ENCODE results near the gene SEMA3B. TPM values are rescaled to one million over a fixed set of nuclear protein-coding genes. Genes with fewer than 3 reads are reported as not detected.

The SEMA3B gene
- polyA plus RNA-seq, 1 donor (not counting 4 experiments of a cell fraction or from before 2014, with no cell fraction given): 0.58 TPM

- Histone ChIP-seq H3K27me3 (ENCODE audit: control insufficient read depth, extremely low read depth, insufficient read depth, low read length) (no peaks in the 10 kb centered on the region), H3K4me1 (ENCODE audit: control insufficient read depth, extremely low read depth, insufficient read depth, low read length) (peaks cover 24% of the 10 kb centered on the region), H2AFZ (ENCODE audit: control insufficient read depth, low read length) (no peak overlapping the region), H3K4me3 (ENCODE audit: control insufficient read depth in 2 of 3, extremely low read depth in 1 of 3, insufficient read depth in 2 of 3, low read depth in 1 of 3, low read length in 3 of 3) (peak overlapping the region; percentile 76 to 97 (median 94)), H3K4me2 (ENCODE audit: control insufficient read depth, extremely low read depth, insufficient read depth, low read depth, low read length) (peak overlapping the region; percentile 94), H4K20me1 (ENCODE audit: control insufficient read depth, extremely low read depth, insufficient read depth, low read length) (no peaks in the 10 kb centered on the region), H3K9ac (ENCODE audit: control insufficient read depth, extremely low read depth, insufficient read depth, low read length) (peak overlapping the region; percentile 95), H3K27ac (ENCODE audit: control insufficient read depth, insufficient read depth, low read length) (peak overlapping the region; percentile 89), H3K36me3 (ENCODE audit: control insufficient read depth in 2 of 2, extremely low read depth in 1 of 2, insufficient read depth in 2 of 2, low read length in 2 of 2) (peaks cover 0 to 4% of the 10 kb centered on the region in 2 experiments), H3K9me3 (ENCODE audit: control insufficient read depth, low read depth, low read length) (no peaks in the 10 kb centered on the region), H3K9me1 (ENCODE audit: control insufficient read depth, extremely low read depth, insufficient read depth, low read length) (peaks cover 3% of the 10 kb centered on the region), H3K79me2 (ENCODE audit: control insufficient read depth, insufficient read depth, low read length) (peaks cover 7% of the 10 kb centered on the region)
- DNase-seq (ENCODE audit: low read depth, low spot score) (no peak), FAIRE-seq (no peak)
- dilution Hi-C loops (cut with MboI; ENCODE audit: extremely low pct_ligation_motif_present, low sequenced_read_pairs): no loop called here
- TF ChIP-seq CTCF (optimal IDR thresholded peaks at IDR 0.05 in 1 of 3, IDR thresholded peaks at IDR 0.05 in 1 of 3, conservative IDR thresholded peaks at IDR 0.05 in 1 of 3; ENCODE audit: extremely low read depth in 1 of 3, insufficient read depth in 2 of 3, low read length in 3 of 3) (peak in 2 of 3 experiments; percentile 30 to 35), EZH2 (IDR thresholded peaks at IDR 0.05; ENCODE audit: low read length) (no peak)
These were observed 29.2 kb downstream of the SEMA3B start for GRCh38 chr3:50297896-50298725.

- Histone ChIP-seq H3K79me2 (ENCODE audit: control insufficient read depth, insufficient read depth, low read length) (peaks cover 9% of the 10 kb centered on the region), H3K4me2 (ENCODE audit: control insufficient read depth, extremely low read depth, insufficient read depth, low read depth, low read length) (peak within 1 kb of the TSS; percentile 94), H3K27ac (ENCODE audit: control insufficient read depth, insufficient read depth, low read length) (peak within 1 kb of the TSS; percentile 97), H3K4me1 (ENCODE audit: control insufficient read depth, extremely low read depth, insufficient read depth, low read length) (peaks cover 32% of the 10 kb centered on the region), H3K4me3 (ENCODE audit: control insufficient read depth in 2 of 3, extremely low read depth in 1 of 3, insufficient read depth in 2 of 3, low read depth in 1 of 3, low read length in 3 of 3) (peak within 1 kb of the TSS; percentile 76 to 97 (median 94)), H3K9me3 (ENCODE audit: control insufficient read depth, low read depth, low read length) (no peaks in the 10 kb centered on the region), H3K27me3 (ENCODE audit: control insufficient read depth, extremely low read depth, insufficient read depth, low read length) (no peaks in the 10 kb centered on the region), H4K20me1 (ENCODE audit: control insufficient read depth, extremely low read depth, insufficient read depth, low read length) (no peaks in the 10 kb centered on the region), H3K9me1 (ENCODE audit: control insufficient read depth, extremely low read depth, insufficient read depth, low read length) (peaks cover 3% of the 10 kb centered on the region), H3K36me3 (ENCODE audit: control insufficient read depth in 2 of 2, extremely low read depth in 1 of 2, insufficient read depth in 2 of 2, low read length in 2 of 2) (peaks cover 0 to 4% of the 10 kb centered on the region in 2 experiments), H3K9ac (ENCODE audit: control insufficient read depth, extremely low read depth, insufficient read depth, low read length) (peak within 1 kb of the TSS; percentile 95), H2AFZ (ENCODE audit: control insufficient read depth, low read length) (peak within 1 kb of the TSS; percentile 94)
- FAIRE-seq: no peak
- dilution Hi-C loops (cut with MboI; ENCODE audit: extremely low pct_ligation_motif_present, low sequenced_read_pairs): no loop called here
- DNase-seq (ENCODE audit: low read depth, low spot score): peak; percentile 100
- no peak for TF ChIP-seq EZH2 (IDR thresholded peaks at IDR 0.05; ENCODE audit: low read length)
- peak in 2 of 3 experiments; percentile 41 to 48 for TF ChIP-seq CTCF (optimal IDR thresholded peaks at IDR 0.05 in 1 of 3, IDR thresholded peaks at IDR 0.05 in 1 of 3, conservative IDR thresholded peaks at IDR 0.05 in 1 of 3; ENCODE audit: extremely low read depth in 1 of 3, insufficient read depth in 2 of 3, low read length in 3 of 3)
These were observed 30.1 kb downstream of the SEMA3B start, which contains the start of the genes HYAL3 and NAA80 for GRCh38 chr3:50298836-50299637. Gene HYAL3 (minus strand): TSS chr3:50299405. CDS start chr3:50295602, 3,803 bp downstream. Gene NAA80 (minus strand): TSS chr3:50299405. CDS start chr3:50297463, 1,942 bp downstream.

Data from keratinocyte (primary cell).